Measurements from ENCODE around the gene MEF2D.

DNA sequence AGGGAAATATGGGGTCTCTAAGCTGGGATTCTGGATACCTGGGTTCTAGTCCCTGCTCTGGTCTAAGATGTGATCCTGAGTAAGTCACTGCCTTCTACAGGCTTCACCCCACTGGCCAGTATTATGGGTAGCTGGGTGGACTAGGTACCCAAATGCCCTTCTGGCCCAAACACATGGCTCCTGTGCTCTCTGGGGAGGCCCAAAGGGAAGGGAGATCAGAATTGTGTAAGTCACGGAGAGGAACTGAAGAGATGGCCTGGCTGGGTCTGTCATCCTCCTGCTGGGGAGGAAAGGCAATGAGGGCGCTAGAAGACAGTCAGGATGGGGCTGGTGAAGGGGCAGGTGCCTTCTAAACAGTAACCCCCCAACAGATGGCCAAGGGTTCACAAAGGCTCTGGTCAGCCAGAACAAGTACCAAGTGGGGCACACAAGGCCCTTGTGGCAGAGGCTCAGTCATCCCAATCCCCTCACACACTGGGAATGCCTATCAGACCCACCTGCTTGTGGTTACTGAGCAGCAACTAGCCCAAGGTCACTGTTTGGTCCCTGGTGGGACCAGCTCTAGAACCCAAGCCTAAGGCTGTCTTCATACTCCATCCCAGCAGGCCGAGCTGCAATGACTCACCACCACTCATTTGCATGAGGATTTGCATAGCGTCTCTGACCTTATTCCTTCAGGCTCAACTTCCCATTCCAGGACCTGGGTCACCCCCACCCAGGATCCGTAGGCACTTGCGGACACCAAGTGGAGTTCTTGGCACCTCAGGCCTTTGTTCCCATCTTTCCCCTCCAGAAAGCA, 9.2 kb downstream of the MEF2D start:
- no peak for TF ChIP-seq CTCF (IDR thresholded peaks at IDR 0.05)
- no peak for TF ChIP-seq POLR2A (IDR thresholded peaks at IDR 0.05)
